Ovary (tissue), 9 donors: ENCODE data around the gene ZNRF4. TPM values are rescaled to one million over a fixed set of nuclear protein-coding genes. Genes with fewer than 3 reads are reported as not detected.

ENCODE experiments used
- DNase-seq, 5 donors: peaks; one replicate each; pipeline ENCODE4 v3.0.0-alpha.2; 2019 to 2020
- H3K27ac ChIP-seq, 2 donors: fragments of 200-600 bp; one replicate each; pipeline versions ENCODE4 v1.5.1 to v1.8.0; 2019 to 2022
- H3K27me3 ChIP-seq: fragments of 200-600 bp; one replicate; pipeline ENCODE4 v1.8.0; 2022
- H3K36me3 ChIP-seq: fragments of 200-600 bp; sonication (generic); one replicate; pipeline ENCODE4 v1.5.1; 2019
- H3K4me1 ChIP-seq: one replicate; pipeline ENCODE4 v1.8.1; 2013; ENCODE audit warnings: mild to moderate bottlenecking, moderate library complexity; ENCODE audit not compliant: insufficient read depth
- H3K4me3 ChIP-seq: fragments of 200-600 bp; sonication (generic); one replicate; pipeline ENCODE4 v1.5.1; 2017
- H3K9me3 ChIP-seq, 2 donors: fragments of 200-600 bp in 1 of 2; sonication (generic) in 1 of 2; one replicate each; pipeline versions ENCODE4 v1.5.1 to v1.8.1; 2013 to 2019; ENCODE audit warnings: mild to moderate bottlenecking in 1 of 2, moderate library complexity in 1 of 2
- EP300 ChIP-seq: sonication (generic); formaldehyde crosslinking; IDR thresholded peaks from one replicate; pipeline ENCODE4 v1.6.1; 2017; ENCODE audit warnings: antibody characterized with exemption
- POLR2A ChIP-seq: fragments of 450-650 bp; IDR thresholded peaks from one replicate; pipeline ENCODE4 v1.6.1; 2017; ENCODE audit warnings: antibody characterized with exemption, mild to moderate bottlenecking, moderate library complexity
- WGBS, 3 donors: extraction: QIAGEN DNeasy Blood & Tissue Kit in 1 of 3; methylation state at CpG; one replicate each; pipeline versions ENCODE4 v1.1.5 to v1.1.7; 2013 to 2017; 5-methylcytosine and 5-hydroxymethylcytosine counted together
- intact Hi-C, 4 donors: fragments of 100-400 bp; cut with DNase I; formaldehyde crosslinking; loops; one replicate each; pipeline versions ENCODE4 v1.11.0 to v1.15.1; 2022 to 2023
- polyA plus RNA-seq, 2 donors: library from polyadenylated mRNA; stranded (reverse); fragments of 200-250 nt in 1 of 2; fragments of 350-450 nt in 1 of 2; fragmentation: Illumina TruSeq in 1 of 2; extraction: RNeasy Lipid Tissue Mini Kit (QIAGEN cat#74804) in 1 of 2; gene quantifications; one replicate each; pipeline ENCODE4 v1.2.3, GENCODE V29; 2013 to 2014
- total RNA-seq, 7 donors: library from RNA; depleted of rRNA in 2 of 7; stranded (reverse); fragments of >200 nt in 2 of 7; fragmentation: NEBNext Ultra II Directional in 3 of 7; extraction: Animal tissue kit (Norgen Biotek cat#: 25700) in 3 of 7; gene quantifications; one replicate each; pipeline versions ENCODE4 v1.1.0 to v1.2.4, GENCODE V29; 2016 to 2023
- TF ChIP-seq, protein P1 (sequence below), 3 donors: fragments of 450-650 bp in 2 of 3; fragments of 200-600 bp in 1 of 3; IDR thresholded peaks; one replicate each; pipeline versions ENCODE4 v1.5.1 to v1.8.0; 2016 to 2022; ENCODE audit warnings: antibody characterized with exemption in 3 of 3, mild to moderate bottlenecking in 1 of 3
- donor health status: DM: no; HTN: no; CAD: no; lungs with moderate emphysema.
- donor health status: DM: no; HTN: no; CAD: no.
- donor health status: Bipolar disorder and iron deficiency.
- donor health status: DM: yes; HTN: yes; CAD: no.
- donor health status: DM: no; HTN: no; CAD: no.
- donor health status: DM: yes; HTN: yes; CAD: no.

The ZNRF4 gene
- total and polyA plus RNA-seq, 9 donors: not detected

DNA sequence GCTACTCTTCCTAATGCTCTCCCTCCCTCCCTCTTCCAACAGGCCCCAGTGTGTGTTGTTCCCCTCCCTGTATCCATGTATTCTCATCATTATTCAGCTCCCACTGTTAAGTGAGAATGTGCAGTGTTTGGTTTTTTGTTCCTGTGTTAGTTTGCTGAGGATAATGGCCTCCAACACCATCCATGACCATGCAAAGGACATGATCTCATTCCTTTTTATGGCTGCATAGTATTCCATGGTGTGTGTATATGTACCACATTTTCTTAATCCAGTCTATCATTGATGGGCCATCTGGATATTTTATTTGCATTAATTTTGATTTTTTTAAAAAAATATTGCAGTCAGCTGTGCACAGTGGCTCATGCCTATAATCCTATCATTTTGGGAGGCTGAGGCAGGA lies 15.8 kb upstream of the ZNRF4 start:
- Histone ChIP-seq H3K4me3 (no peak overlapping the region), H3K4me1 (no peaks in the 10 kb centered on the region), H3K9me3 (no peaks in the 10 kb centered on the region), H3K27me3 (no peaks in the 10 kb centered on the region), H3K36me3 (no peaks in the 10 kb centered on the region), H3K27ac (no peak overlapping the region)
- TF ChIP-seq, protein P1, sequence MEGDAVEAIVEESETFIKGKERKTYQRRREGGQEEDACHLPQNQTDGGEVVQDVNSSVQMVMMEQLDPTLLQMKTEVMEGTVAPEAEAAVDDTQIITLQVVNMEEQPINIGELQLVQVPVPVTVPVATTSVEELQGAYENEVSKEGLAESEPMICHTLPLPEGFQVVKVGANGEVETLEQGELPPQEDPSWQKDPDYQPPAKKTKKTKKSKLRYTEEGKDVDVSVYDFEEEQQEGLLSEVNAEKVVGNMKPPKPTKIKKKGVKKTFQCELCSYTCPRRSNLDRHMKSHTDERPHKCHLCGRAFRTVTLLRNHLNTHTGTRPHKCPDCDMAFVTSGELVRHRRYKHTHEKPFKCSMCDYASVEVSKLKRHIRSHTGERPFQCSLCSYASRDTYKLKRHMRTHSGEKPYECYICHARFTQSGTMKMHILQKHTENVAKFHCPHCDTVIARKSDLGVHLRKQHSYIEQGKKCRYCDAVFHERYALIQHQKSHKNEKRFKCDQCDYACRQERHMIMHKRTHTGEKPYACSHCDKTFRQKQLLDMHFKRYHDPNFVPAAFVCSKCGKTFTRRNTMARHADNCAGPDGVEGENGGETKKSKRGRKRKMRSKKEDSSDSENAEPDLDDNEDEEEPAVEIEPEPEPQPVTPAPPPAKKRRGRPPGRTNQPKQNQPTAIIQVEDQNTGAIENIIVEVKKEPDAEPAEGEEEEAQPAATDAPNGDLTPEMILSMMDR (IDR thresholded peaks at IDR 0.05): no peak
- TF ChIP-seq POLR2A (no peak), EP300 (no peak)
- DNase-seq: no peak
- intact Hi-C loops: no loop called here

DNA sequence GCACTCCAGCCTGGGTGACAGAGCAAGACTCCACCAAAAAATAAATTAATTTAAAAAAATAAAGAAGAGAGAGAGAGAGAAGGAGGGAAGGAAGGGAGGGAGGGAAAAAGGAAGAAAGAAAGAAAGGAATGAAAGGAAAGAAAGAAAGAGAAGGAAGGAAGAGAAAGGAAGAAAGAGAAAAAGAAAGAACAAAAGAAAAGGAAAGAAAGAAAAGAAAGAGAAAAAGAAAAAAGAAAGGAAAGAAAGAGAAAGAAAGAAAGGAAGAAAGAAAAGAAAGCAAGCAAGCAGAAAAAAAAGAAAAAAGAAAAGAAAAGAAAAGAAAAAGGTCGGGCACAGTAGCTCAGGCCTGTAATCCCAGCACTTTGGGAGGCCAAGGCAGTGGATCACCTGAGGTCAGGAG lies 14.9 kb upstream of the ZNRF4 start:
- intact Hi-C loops: no loop called here
- no peak for DNase-seq
- Histone ChIP-seq H3K27ac (no peak overlapping the region), H3K27me3 (no peaks in the 10 kb centered on the region), H3K4me1 (no peaks in the 10 kb centered on the region), H3K36me3 (no peaks in the 10 kb centered on the region), H3K4me3 (no peak overlapping the region), H3K9me3 (no peaks in the 10 kb centered on the region)
- no peak for TF ChIP-seq POLR2A
- TF ChIP-seq EP300: no peak
- TF ChIP-seq, protein P1 (IDR thresholded peaks at IDR 0.05): no peak
- 32 to 63% (median 40%) methylated on average over 1 of the region's 1 CpG for WGBS, 3 donors

DNA sequence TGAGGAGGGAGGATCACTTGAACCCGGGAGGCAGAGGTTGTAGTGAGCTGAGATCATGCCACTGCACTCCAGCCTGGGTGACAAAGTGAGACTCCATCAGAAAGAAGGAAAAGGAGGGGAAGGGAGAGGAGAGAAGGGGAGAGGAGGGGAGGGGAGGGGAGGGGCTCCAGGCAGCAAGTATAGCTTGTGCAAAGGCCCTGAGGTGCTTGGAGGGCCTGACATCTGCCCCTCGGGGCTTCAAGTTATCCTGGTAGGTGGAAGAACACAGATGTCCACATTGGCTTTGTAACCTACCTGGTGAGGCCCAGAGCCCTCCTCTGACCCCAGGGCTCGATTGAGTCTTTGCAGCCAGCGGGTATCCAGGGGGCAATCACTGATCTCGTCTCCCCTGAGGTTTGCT lies 11.5 kb upstream of the ZNRF4 start:
- Histone ChIP-seq H3K36me3 (no peaks in the 10 kb centered on the region), H3K4me1 (no peaks in the 10 kb centered on the region), H3K27ac (no peak overlapping the region), H3K9me3 (no peaks in the 10 kb centered on the region), H3K4me3 (no peak overlapping the region), H3K27me3 (no peaks in the 10 kb centered on the region)
- WGBS, 3 donors: 77 to 82% (median 79%) methylated on average over 5 of the region's 5 CpGs
- no peak for DNase-seq
- intact Hi-C loops: no loop called here
- TF ChIP-seq EP300 (no peak), POLR2A (no peak)
- TF ChIP-seq, protein P1 (IDR thresholded peaks at IDR 0.05): no peak

DNA sequence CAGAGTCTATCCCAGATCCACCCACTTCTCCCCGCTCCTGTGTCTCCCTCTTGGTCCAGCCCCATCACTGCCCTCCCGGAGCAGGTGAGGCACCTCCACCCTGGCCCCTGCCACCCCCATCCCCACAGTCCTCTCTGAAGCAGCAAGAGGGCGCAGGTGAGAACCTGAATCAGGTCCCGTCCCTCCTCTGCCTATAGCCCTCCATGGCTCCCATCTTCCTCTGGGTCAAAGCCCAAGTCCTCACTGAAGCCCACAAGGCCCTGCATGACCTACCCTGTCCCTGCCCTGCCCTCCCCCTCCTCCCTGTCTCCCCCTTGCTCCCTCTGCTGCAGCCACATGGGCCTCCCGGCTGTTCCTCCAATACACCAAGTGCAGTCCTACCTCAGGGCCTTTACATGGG lies 10.8 kb upstream of the ZNRF4 start:
- intact Hi-C loops: no loop called here

DNA sequence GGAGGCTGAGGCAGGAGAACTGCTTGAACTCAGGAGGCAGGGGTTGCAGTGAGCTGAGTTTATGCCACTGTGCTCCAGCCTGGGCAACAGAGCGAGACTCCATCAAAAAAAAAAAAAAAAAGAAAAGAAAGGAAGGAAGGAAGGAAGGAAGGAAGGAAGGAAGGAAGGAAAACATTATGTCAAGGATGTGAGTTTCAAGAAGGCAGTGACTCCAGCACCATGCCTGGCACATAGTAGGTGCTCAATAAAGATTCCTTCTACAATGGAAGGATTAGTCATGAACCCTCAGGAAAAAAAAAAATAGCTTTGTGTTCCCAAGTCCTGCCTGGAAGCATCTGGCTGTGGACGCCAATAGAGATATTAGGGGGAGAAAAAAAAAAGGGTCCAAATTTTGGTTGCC lies 10.1 kb upstream of the ZNRF4 start:
- no peak overlapping the region for H3K27ac ChIP-seq
- no peaks in the 10 kb centered on the region for H3K9me3 ChIP-seq
- WGBS, 3 donors: 0 to 46% (median 39%) methylated on average over 1 to 2 of the region's 2 CpGs
- H3K27me3 ChIP-seq: no peaks in the 10 kb centered on the region
- TF ChIP-seq EP300: no peak
- no peak for TF ChIP-seq POLR2A
- TF ChIP-seq, protein P1 (IDR thresholded peaks at IDR 0.05): no peak
- intact Hi-C loops: no loop called here
- DNase-seq: no peak
- no peaks in the 10 kb centered on the region for H3K4me1 ChIP-seq
- no peak overlapping the region for H3K4me3 ChIP-seq
- no peaks in the 10 kb centered on the region for H3K36me3 ChIP-seq

More for the DNA sequence above, 10.8 kb upstream of the ZNRF4 start:
- Histone ChIP-seq H3K4me1 (no peaks in the 10 kb centered on the region), H3K27ac (no peak overlapping the region), H3K27me3 (no peaks in the 10 kb centered on the region), H3K36me3 (no peaks in the 10 kb centered on the region), H3K4me3 (no peak overlapping the region), H3K9me3 (no peaks in the 10 kb centered on the region)
- TF ChIP-seq POLR2A (no peak), EP300 (no peak)
- 69 to 77% (median 70%) methylated on average over 5 of the region's 5 CpGs for WGBS, 3 donors
- no peak for DNase-seq
